HG03196 (cell line): ENCODE data around the gene UVRAG.

Experiments
- ATAC-seq: cut with Tn5 transposase; IDR thresholded peaks from one replicate; pipeline ENCODE4 v1.9.1; 2021; ENCODE audit not compliant: unreplicated experiment

UVRAG gene

DNA sequence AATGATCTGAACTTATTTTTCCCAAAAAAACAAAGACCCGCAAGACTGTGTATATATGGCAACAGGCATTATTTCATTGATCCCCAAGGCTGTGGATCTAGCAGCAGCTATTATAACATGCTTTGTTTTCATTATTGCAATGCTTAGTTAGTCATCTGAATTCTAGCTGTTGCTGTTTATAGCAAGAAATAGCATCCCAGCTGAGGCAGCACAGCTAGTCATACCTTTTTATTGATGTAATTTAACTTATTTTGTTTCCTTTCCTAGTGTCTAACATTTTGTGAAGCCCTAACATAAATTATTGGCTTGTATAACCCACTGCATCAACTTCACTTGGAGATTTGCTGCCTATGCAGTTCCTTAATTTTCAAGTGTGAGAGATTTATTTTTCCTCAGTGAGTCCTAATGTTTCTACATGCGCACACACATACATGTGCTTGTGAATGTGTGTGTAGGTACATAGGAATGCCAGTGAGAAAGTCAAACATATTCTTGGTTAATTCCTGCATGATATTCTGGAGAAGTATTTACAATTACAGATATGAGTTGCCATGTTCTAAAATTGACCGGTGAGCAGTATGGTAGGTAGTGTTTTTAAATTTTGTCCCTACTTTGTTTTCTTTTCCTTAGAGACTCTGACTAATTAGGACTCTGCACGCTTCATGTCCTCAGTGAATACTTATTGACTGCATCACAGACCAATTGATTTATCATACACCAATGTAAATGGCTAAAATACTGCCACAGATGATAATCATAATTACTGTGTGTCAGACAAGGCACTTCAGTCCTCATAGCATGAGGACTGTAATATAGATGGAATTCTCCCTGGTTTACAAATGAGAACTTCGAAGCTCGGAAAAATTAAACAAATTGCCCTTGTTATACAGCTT lies 272.0 kb downstream of the UVRAG start:
- ATAC-seq, result no peak

GRCh38 chr11:76087749-76088148 lies 272.7 kb downstream of the UVRAG start:
- no peak for ATAC-seq

DNA sequence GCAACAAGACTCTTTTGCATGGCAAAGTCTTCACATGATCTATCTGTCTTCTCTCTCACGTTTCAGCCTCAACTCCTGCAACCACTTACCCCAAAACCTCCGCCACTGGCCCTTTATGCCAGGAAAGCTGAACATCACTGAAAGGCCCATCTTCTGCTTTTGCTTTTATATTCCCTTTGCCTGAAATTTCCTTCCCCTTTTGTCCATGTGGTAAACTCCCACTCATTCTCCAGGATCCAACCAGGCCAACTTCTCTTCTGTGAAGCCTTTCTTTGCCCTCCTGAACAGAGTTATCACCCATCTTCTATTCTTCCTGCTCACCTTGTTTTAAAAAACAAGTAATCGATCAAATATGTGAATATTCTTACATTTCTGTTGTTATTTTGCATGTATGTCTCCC lies 273.5 kb downstream of the UVRAG start:
- no peak for ATAC-seq

- no peak for ATAC-seq
These were observed 275.2 kb downstream of the UVRAG start for GRCh38 chr11:76090174-76090573.

GRCh38 chr11:76090821-76091220 lies 275.8 kb downstream of the UVRAG start:
- no peak for ATAC-seq

- no peak for ATAC-seq
These were observed 279.7 kb downstream of the UVRAG start for GRCh38 chr11:76094740-76095139.

- no peak for ATAC-seq
These were observed 280.9 kb downstream of the UVRAG start for GRCh38 chr11:76095891-76096290.

GRCh38 chr11:76096552-76096951 lies 281.5 kb downstream of the UVRAG start:
- no peak for ATAC-seq

GRCh38 chr11:76102802-76103201 lies 287.8 kb downstream of the UVRAG start:
- ATAC-seq, result no peak

DNA sequence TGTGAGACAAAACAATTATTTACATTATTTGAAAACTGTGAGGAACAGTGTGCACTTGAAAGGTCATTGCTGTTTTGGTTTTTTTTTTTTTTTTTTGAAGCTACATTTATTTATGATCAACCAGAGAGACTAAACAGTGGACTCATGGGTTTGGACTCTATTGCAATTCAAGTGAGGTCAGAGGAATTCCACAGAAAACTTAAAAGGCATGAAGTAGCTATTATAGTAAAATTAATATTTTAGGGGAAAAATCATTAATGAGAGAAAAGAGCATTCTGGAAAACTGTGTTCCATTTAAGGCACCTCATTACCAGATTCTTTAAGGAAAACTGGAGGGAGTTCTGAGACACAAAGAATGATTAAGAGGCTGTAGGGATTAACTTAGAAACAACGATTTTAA lies 288.4 kb downstream of the UVRAG start:
- ATAC-seq, result no peak

DNA sequence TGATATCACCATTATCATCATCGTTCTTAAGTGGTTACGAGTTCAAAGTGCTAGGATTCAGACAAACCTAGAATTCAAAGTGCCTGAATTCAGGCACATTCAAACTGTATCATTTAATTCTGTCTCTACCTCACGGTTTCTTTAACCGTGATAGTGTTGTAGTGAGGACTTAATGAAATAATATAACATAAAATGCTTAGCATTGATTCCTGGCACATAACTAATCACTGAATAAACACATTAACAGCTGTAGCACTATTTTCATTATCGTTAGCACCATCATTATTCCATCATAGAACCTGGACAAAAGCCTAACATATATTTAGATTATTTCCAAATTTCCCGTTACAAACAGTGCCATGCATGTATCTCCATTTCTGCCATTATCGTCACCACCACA lies 289.3 kb downstream of the UVRAG start:
- no peak for ATAC-seq

- no peak for ATAC-seq
These were observed 290.6 kb downstream of the UVRAG start for GRCh38 chr11:76105637-76106036.

GRCh38 chr11:76107971-76108370 lies 293.0 kb downstream of the UVRAG start:
- ATAC-seq, result no peak

DNA sequence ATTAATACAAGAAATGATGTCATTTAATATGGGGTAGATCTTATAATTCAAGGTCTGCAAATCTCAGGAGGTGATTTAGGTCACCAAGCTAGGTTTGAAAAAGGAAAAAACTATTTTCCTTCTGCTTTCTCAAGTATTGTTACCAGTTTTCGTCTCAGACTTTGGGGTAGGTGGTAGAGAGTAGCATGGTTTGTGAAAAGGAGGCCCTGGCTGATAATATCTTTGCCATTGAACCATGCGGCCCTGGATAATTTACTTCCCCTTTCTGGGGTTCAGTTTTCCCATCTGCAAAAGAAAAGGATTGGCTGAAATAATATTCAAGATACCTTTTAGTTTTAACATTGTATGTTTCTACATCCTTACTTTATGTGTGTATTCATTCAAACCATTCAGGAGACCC lies 299.2 kb downstream of the UVRAG start:
- ATAC-seq, result no peak

DNA sequence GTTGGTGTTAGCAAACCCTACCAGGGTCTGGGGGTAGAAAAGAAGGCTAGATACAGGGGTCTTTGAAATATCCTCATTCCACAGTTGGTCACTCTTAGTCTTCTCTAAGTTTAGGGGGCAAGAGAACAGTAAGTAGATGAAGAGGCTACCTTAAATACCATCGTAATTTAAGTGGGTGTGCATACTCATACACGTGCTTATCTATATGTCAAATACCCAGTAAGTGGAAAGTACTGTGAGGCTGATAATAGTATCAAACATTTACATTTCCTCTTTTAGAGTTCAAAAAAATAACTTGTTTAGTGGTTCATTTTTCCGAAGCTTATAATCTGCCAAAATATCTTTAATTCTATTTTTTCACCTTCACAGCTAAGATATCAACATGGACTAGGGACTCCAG lies 300.5 kb downstream of the UVRAG start:
- no peak for ATAC-seq

DNA sequence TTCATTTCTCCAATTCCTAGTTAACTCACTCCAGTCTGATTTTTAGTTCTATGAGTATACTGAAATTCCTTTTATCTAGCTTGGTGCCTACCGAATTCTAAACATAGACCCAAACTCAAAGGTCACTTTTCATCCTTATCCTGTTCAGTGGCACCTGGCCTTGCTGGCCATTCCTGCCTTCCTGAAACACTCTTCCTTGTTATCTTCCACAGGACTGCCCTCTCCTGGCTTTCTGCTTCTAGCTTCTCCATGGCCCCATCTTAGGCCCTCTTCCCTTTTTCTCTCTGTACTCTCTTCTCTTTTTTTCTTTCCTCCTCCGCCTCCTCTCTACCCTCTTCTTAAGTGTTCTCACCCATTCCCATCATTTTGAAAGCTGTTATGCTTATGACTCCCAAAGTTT lies 304.0 kb downstream of the UVRAG start:
- no peak for ATAC-seq

DNA sequence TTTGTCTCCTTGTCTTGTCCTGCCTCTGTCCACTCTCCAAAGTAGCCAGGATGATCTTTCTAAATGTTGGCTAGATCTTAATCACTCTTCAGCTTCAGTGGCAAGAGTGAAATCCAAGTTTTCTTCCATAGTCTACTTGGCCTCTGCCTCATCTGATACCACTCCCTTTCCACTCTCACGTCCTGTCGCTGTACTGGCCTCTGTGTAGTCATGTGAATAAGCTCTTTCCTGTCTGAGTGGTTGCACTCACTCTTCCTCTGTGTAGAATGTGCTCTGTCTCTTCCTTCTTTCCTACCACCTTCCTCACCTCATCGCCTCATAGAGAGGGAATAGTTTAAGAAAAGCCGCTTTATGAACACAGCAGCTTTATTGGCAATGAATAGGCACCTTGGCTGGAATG lies 304.8 kb downstream of the UVRAG start:
- ATAC-seq, result peak; percentile 47

DNA sequence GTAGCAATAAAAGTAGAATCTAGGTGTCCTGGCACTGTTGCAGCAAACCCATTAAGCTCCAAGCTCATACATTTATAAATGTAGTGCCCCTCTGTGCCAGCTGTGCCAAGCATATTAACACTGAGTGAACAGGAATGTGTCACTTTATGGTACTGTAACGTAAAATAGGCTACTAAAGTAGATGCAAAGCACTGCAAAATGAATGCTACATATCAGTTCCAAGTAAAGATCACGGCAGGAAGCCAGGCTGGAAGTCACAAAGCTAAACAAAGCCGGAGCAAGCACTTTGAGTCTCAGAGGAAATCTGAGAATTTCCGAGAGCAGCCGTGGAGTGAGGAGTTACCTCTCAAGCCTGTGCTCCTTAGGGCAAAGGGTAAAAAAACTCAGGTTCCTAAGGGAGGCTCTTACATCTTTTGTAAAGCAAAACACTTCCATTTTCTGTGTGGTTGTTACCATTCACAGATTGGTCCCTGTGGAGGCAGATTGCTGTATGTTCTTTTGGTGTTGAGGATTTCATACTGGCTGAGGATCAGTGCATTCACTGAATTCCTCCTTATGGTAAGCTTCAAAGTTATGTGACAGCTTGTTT lies 305.6 kb downstream of the UVRAG start:
- ATAC-seq, result no peak

GRCh38 chr11:76123248-76123647 lies 308.2 kb downstream of the UVRAG start:
- no peak for ATAC-seq

DNA sequence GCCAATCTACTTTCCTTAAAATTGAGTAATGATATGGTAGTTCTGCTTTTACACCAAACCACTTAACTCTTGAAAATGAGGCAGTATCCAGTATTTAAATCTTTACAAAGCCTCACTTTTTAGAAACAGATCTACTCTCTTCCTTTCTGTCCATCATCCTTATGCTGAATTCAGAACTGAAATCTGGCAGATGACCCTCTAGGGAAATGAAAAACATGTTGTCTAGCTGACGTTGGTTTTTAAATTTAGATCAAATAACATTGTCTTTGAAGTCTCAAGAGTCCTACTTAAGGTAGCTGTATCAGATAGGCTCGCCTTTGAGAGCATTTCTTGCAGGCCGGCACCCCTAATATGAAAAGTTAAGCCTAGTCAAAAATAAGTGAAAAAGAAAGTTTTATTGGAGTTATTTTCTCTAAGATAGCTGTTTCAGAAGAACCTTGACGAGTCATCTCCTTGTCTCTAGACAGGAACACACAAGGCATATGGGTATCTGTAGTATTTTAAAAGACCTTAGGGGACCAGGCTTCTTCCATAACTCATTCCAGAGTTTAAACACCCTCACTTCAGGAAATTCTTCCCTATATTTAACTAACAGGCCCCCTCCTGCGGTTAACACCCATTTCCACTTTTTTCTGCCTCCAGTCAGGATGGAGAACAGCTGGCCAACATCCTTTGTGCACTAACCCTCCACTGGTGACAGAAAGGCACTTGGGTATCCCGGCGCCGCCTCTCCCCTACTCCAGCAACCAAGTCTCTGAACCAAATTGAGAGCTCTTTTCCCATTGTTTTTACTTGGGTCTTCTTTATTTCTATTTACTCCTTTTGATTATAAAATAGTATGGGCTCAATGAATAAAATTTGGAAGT lies 310.1 kb downstream of the UVRAG start:
- no peak for ATAC-seq

- ATAC-seq, result no peak
These were observed 314.7 kb downstream of the UVRAG start for GRCh38 chr11:76129729-76130128.

DNA sequence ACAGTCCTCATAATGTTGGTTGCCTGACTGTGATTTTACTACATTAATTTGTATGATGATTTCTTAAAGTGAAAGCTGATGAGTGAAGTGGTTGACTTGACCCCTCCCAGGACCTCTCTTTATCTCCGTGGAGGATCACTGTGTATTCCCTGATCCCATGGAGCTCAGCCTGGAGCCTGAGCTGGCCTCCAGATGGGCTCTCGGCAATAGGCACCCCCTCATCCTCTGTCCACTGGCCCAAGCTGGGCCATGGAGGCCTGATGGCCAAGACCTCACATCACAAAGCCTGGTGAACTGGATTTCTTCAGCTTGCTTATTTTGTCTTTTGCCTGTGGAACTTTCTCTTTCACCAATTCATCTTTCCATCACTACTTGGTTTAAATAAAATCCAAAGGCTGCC lies 316.1 kb downstream of the UVRAG start:
- no peak for ATAC-seq
